ENCODE data around the gene MYO15A.

The MYO15A gene

DNA sequence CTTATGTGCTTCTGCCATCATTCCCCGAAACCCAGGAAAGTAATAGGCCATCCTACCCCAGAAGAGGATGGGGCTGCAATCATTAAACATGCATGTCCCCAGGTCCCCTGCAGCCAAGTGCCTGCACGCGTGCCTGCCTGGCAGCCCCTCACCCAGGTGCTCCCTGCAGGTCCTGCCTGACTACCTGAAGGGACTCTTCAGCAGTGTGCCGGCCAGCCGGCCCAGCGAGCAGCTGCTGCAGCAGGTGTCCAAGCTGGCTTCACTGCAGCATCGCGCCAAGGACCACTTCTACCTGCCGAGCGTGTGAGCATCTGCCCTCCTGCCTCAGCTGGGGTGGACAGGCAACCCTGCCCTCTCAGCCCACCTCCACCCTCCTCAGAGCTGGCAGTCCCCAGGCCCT, 58.9 kb downstream of the MYO15A start:
- no peak for DNase-seq (ENCODE audit: low read depth, low spot score)
- Histone ChIP-seq H3K9ac (ENCODE audit: insufficient read length, low read depth) (no peak overlapping the region), H3K27me3 (ENCODE audit: insufficient read depth, insufficient read length) (no peaks in the 10 kb centered on the region), H3K4me3 (ENCODE audit: insufficient read length, low read depth) (no peak overlapping the region), H3K36me3 (ENCODE audit: insufficient read depth, insufficient read length, low read length) (no peaks in the 10 kb centered on the region), H3K4me1 (ENCODE audit: insufficient read depth, insufficient read length) (peaks cover 2% of the 10 kb centered on the region), H3K9me3 (ENCODE audit: insufficient read depth, low read length) (no peaks in the 10 kb centered on the region)
- TF ChIP-seq SUZ12 (IDR thresholded peaks at IDR 0.05; ENCODE audit: extremely low read depth, insufficient read depth, insufficient read length) (no peak), YY1 (IDR thresholded peaks at IDR 0.05; ENCODE audit: insufficient read depth, insufficient read length) (no peak), ZNF274 (IDR thresholded peaks at IDR 0.05; ENCODE audit: low read depth, low read length) (no peak)

DNA sequence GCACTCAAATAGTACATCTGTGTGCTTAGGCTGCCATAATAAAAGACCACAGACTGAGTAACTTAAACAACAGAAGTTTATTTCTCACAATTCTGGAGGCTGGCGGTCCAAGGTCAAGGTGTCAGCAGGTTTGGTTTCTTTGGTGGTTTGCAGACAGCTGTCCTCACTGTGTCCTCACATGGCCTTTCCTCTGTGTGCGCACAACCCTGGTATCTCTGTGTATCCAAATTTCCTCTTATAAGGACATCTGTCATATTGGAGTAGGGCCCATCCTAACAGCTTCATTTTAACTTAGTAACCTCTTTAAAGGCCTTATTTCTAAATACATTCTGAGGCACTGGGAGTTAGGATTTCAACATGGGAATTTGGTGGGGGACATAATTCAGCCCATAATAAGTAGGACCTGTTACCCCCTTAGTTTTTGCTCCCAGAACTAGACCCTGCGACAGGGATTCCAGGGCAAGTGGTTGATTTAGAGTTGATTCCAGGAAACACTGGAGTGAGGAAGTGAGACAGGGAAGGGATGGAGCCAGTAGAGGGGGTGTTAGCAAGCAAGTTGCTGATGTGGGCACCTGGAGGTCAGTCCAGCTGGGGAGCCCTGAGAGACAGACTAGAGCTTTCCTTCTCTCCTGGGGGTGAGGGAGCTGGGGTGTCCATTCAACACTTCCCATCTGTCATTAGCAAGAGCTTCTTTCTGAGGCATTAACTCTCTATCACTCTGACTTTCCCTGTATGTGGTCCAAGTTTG, 64.1 kb downstream of the MYO15A start:
- Histone ChIP-seq H3K4me3 (ENCODE audit: insufficient read length, low read depth) (no peak overlapping the region), H3K36me3 (ENCODE audit: insufficient read depth, insufficient read length, low read length) (no peaks in the 10 kb centered on the region), H3K4me1 (ENCODE audit: insufficient read depth, insufficient read length) (no peaks in the 10 kb centered on the region), H3K27me3 (ENCODE audit: insufficient read depth, insufficient read length) (no peaks in the 10 kb centered on the region), H3K9me3 (ENCODE audit: insufficient read depth, low read length) (no peaks in the 10 kb centered on the region), H3K9ac (ENCODE audit: insufficient read length, low read depth) (no peak overlapping the region)
- no peak for DNase-seq (ENCODE audit: low read depth, low spot score)
- TF ChIP-seq ZNF274 (IDR thresholded peaks at IDR 0.05; ENCODE audit: low read depth, low read length) (no peak), YY1 (IDR thresholded peaks at IDR 0.05; ENCODE audit: insufficient read depth, insufficient read length) (no peak), SUZ12 (IDR thresholded peaks at IDR 0.05; ENCODE audit: extremely low read depth, insufficient read depth, insufficient read length) (no peak)

DNA sequence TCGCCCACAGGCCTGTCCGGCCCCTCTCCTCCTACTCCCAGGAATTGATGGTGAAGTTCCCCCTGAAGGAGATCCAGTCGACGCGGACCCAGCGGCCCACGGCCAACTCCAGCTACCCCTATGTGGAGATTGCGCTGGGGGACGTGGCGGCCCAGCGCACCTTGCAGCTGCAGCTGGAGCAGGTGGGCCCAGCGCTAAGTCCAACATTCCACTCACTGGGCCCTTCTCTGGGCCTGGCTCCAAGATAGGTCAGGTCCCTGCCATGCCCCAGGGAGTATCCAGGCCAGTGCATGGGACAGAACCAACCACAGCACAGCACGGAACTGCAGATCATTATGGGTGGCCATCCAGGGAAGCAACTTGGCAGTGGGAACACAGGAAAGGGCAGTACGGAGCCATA, 65.2 kb downstream of the MYO15A start:
- no peaks in the 10 kb centered on the region for H3K4me1 ChIP-seq (ENCODE audit: insufficient read depth, insufficient read length)

DNA sequence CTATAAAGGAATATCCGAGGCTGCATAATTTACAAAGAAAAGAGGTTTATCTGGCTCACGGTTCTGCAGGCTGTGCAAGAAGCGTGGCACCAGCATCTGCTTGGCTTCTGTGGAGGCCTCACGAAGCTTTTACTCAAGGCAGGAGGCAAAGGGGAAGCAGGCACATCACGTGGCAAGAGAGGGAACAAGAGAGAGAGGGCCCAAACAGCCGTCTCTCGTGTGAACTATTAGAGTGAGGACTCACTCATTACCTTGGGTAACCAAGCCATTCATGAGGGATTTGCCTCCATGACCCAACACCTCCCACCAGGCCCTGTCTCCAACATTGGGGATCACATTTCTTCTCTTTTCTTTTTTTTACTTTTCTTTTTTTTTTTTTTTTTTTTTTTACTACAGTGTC, 67.6 kb downstream of the MYO15A start:
- TF ChIP-seq ZNF274 (IDR thresholded peaks at IDR 0.05; ENCODE audit: low read depth, low read length) (no peak), YY1 (IDR thresholded peaks at IDR 0.05; ENCODE audit: insufficient read depth, insufficient read length) (no peak), SUZ12 (IDR thresholded peaks at IDR 0.05; ENCODE audit: extremely low read depth, insufficient read depth, insufficient read length) (no peak)
- Histone ChIP-seq H3K4me1 (ENCODE audit: insufficient read depth, insufficient read length) (no peaks in the 10 kb centered on the region), H3K9ac (ENCODE audit: insufficient read length, low read depth) (no peak overlapping the region), H3K27me3 (ENCODE audit: insufficient read depth, insufficient read length) (no peaks in the 10 kb centered on the region), H3K9me3 (ENCODE audit: insufficient read depth, low read length) (no peaks in the 10 kb centered on the region), H3K36me3 (ENCODE audit: insufficient read depth, insufficient read length, low read length) (no peaks in the 10 kb centered on the region), H3K4me3 (ENCODE audit: insufficient read length, low read depth) (no peak overlapping the region)
- no peak for DNase-seq (ENCODE audit: low read depth, low spot score)

More for the DNA sequence above, 65.2 kb downstream of the MYO15A start:
- no peak for TF ChIP-seq ZNF274 (IDR thresholded peaks at IDR 0.05; ENCODE audit: low read depth, low read length)
- no peak for TF ChIP-seq YY1 (IDR thresholded peaks at IDR 0.05; ENCODE audit: insufficient read depth, insufficient read length)
- TF ChIP-seq SUZ12 (IDR thresholded peaks at IDR 0.05; ENCODE audit: extremely low read depth, insufficient read depth, insufficient read length) = no peak
- no peaks in the 10 kb centered on the region for H3K27me3 ChIP-seq (ENCODE audit: insufficient read depth, insufficient read length)
- H3K36me3 ChIP-seq (ENCODE audit: insufficient read depth, insufficient read length, low read length) = no peaks in the 10 kb centered on the region
- H3K4me3 ChIP-seq (ENCODE audit: insufficient read length, low read depth) = no peak overlapping the region
- no peak overlapping the region for H3K9ac ChIP-seq (ENCODE audit: insufficient read length, low read depth)
- H3K9me3 ChIP-seq (ENCODE audit: insufficient read depth, low read length) = no peaks in the 10 kb centered on the region
- DNase-seq (ENCODE audit: low read depth, low spot score) = no peak

DNA sequence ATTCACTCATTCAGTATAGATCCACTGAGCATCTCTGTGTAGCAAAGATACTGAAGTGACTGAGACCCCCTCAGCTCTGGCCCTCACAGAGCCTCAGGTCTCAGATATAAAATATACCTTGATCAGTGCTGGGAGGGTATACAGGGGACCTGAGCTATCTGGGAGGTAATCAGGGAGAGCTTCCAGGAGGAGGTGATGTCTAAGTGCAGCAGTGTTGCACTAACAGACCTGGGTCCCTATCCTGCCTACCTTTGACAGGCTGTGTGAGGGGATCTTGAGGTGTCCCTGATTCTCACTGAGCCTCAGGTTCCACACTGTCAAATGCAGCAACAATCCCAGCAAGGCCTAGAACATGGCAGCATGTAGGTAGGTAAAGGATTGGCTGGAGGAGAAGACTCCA, 68.6 kb downstream of the MYO15A start:
- Histone ChIP-seq H3K9ac (ENCODE audit: insufficient read length, low read depth) (no peak overlapping the region), H3K4me3 (ENCODE audit: insufficient read length, low read depth) (no peak overlapping the region), H3K9me3 (ENCODE audit: insufficient read depth, low read length) (no peaks in the 10 kb centered on the region), H3K36me3 (ENCODE audit: insufficient read depth, insufficient read length, low read length) (no peaks in the 10 kb centered on the region), H3K4me1 (ENCODE audit: insufficient read depth, insufficient read length) (peaks cover 1% of the 10 kb centered on the region), H3K27me3 (ENCODE audit: insufficient read depth, insufficient read length) (no peaks in the 10 kb centered on the region)
- no peak for DNase-seq (ENCODE audit: low read depth, low spot score)
- TF ChIP-seq ZNF274 (IDR thresholded peaks at IDR 0.05; ENCODE audit: low read depth, low read length) = no peak
- TF ChIP-seq YY1 (IDR thresholded peaks at IDR 0.05; ENCODE audit: insufficient read depth, insufficient read length) = no peak
- TF ChIP-seq SUZ12 (IDR thresholded peaks at IDR 0.05; ENCODE audit: extremely low read depth, insufficient read depth, insufficient read length) = no peak

DNA sequence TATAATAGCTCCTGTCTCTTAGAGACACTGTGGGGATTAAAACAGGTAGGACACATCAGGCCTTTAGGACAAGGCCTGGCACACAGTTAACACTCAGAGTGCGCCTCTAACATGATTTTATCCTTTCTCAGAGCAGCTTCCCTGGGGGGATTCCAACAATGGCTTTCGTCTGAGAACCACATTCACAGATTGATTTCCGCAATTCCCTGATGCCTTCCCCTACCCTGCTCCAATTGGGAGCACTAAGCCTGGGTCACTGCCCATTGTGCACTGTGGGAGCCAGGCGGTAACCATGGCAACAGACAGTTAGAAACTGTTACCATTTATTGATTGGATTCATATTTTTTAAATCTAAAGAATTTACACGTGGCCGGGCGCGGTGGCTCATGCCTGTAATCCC, 69.2 kb downstream of the MYO15A start:
- H3K9ac ChIP-seq (ENCODE audit: insufficient read length, low read depth) = no peak overlapping the region
- H3K27me3 ChIP-seq (ENCODE audit: insufficient read depth, insufficient read length) = no peaks in the 10 kb centered on the region
- no peak overlapping the region for H3K4me3 ChIP-seq (ENCODE audit: insufficient read length, low read depth)
- no peaks in the 10 kb centered on the region for H3K9me3 ChIP-seq (ENCODE audit: insufficient read depth, low read length)
- DNase-seq (ENCODE audit: low read depth, low spot score) = no peak
- peaks cover 2% of the 10 kb centered on the region for H3K4me1 ChIP-seq (ENCODE audit: insufficient read depth, insufficient read length)
- no peak for TF ChIP-seq SUZ12 (IDR thresholded peaks at IDR 0.05; ENCODE audit: extremely low read depth, insufficient read depth, insufficient read length)
- TF ChIP-seq ZNF274 (IDR thresholded peaks at IDR 0.05; ENCODE audit: low read depth, low read length) = no peak
- no peak for TF ChIP-seq YY1 (IDR thresholded peaks at IDR 0.05; ENCODE audit: insufficient read depth, insufficient read length)
- H3K36me3 ChIP-seq (ENCODE audit: insufficient read depth, insufficient read length, low read length) = no peaks in the 10 kb centered on the region

DNA sequence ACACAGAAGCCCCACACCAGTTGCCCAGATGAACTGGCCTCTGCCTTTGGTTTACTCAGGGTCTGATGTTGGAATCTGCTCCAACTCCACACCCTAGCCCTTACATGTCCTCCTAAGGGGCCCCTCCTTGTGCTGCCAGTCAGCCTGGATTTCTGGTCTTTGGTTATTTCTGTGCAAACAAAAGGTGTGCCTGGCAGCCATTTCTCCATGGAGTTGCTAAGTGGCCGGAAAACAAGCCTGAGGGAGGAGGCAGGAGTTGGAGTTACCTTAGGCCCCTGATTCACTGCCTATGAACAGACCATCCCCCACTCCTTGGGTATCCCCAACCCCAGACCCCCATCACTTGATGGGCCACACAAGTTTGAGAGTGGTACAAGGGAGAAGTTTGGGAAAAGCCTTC, 70.6 kb downstream of the MYO15A start:
- no peak overlapping the region for H3K4me3 ChIP-seq (ENCODE audit: insufficient read length, low read depth)
- H3K27me3 ChIP-seq (ENCODE audit: insufficient read depth, insufficient read length) = no peaks in the 10 kb centered on the region
- H3K36me3 ChIP-seq (ENCODE audit: insufficient read depth, insufficient read length, low read length) = no peaks in the 10 kb centered on the region
- H3K4me1 ChIP-seq (ENCODE audit: insufficient read depth, insufficient read length) = peaks cover 2% of the 10 kb centered on the region
- no peak for DNase-seq (ENCODE audit: low read depth, low spot score)
- H3K9ac ChIP-seq (ENCODE audit: insufficient read length, low read depth) = no peak overlapping the region
- H3K9me3 ChIP-seq (ENCODE audit: insufficient read depth, low read length) = no peaks in the 10 kb centered on the region
- TF ChIP-seq ZNF274 (IDR thresholded peaks at IDR 0.05; ENCODE audit: low read depth, low read length) = no peak
- TF ChIP-seq SUZ12 (IDR thresholded peaks at IDR 0.05; ENCODE audit: extremely low read depth, insufficient read depth, insufficient read length) = no peak
